Gastrocnemius medialis (tissue), 4 donors: ENCODE measurements around the gene LRRC4C. TPM values are rescaled to one million over a fixed set of nuclear protein-coding genes. Genes with fewer than 3 reads are reported as not detected.

Source experiments
- ATAC-seq, 2 donors: fragments of 150-250 bp; one replicate each; pipeline ENCODE4 v1.9.1; 2016
- DNase-seq, 2 donors: peaks; one replicate each; pipeline ENCODE4 v3.0.0-alpha.2; 2019
- H3K27ac ChIP-seq, 4 donors: fragments of 200-600 bp; sonication (generic); 1 replicate in 1 of 4; 2 replicates in 3 of 4; pipeline ENCODE4 v1.5.1; 2016 to 2018; ENCODE audit warnings: mild to moderate bottlenecking in 2 of 4, moderate library complexity in 1 of 4
- H3K27me3 ChIP-seq, 3 donors: fragments of 200-600 bp; sonication (generic) in 2 of 3; 1 replicate in 1 of 3; 2 replicates in 2 of 3; pipeline versions ENCODE4 v1.5.1 to v1.6.0; 2016 to 2019; ENCODE audit warnings: mild to moderate bottlenecking in 1 of 3, moderate library complexity in 1 of 3
- H3K36me3 ChIP-seq, 2 donors: fragments of 200-600 bp; sonication (generic) in 1 of 2; one replicate each; pipeline ENCODE4 v1.5.1; 2017 to 2018
- H3K4me1 ChIP-seq, 2 donors: fragments of 200-600 bp; sonication (generic) in 1 of 2; one replicate each; pipeline ENCODE4 v1.5.1; 2016 to 2017; ENCODE audit warnings: mild to moderate bottlenecking in 2 of 2
- H3K4me3 ChIP-seq, 4 donors: fragments of 200-600 bp; sonication (generic) in 3 of 4; 1 replicate in 1 of 4; 2 replicates in 3 of 4; pipeline ENCODE4 v1.5.1; 2016 to 2019; ENCODE audit warnings: mild to moderate bottlenecking in 2 of 4
- H3K9me3 ChIP-seq, 3 donors: fragments of 200-600 bp; sonication (generic) in 2 of 3; 1 replicate in 1 of 3; 2 replicates in 2 of 3; pipeline ENCODE4 v1.5.1; 2016 to 2019
- POLR2A ChIP-seq, 2 donors: fragments of 450-650 bp; IDR thresholded peaks; one replicate each; pipeline ENCODE4 v1.6.1; 2017; ENCODE audit warnings: antibody characterized with exemption in 2 of 2, mild to moderate bottlenecking in 2 of 2, moderate library complexity in 2 of 2
- in situ Hi-C, 4 donors: fragments of 200-750 bp; cut with MboI; loops; one replicate each; pipeline versions ENCODE4 v1.15.0 to v1.8.0; 2017; ENCODE audit warnings: low sequenced_read_pairs in 4 of 4
- intact Hi-C: fragments of 100-400 bp; cut with DNase I; formaldehyde crosslinking; loops from one replicate; pipeline ENCODE4 v1.15.1; 2023; ENCODE audit warnings: low total_unique reads
- total RNA-seq, 4 donors: library from RNA; depleted of rRNA; stranded (reverse); fragments of >200 nt; gene quantifications; one replicate each; pipeline versions ENCODE4 v1.1.0 to v1.2.3, GENCODE V29; 2016
- TF ChIP-seq, protein P1 (sequence below), 5 experiments: fragments of 450-650 bp in 3 of 5; fragments of 200-600 bp in 2 of 5; sonication (generic) in 2 of 5; IDR thresholded peaks in 4 of 5; conservative IDR thresholded peaks in 1 of 5; 1 replicate in 4 of 5; 2 replicates in 1 of 5; pipeline ENCODE4 v1.5.1; 2016 to 2019; ENCODE audit warnings: antibody characterized with exemption in 5 of 5, mild to moderate bottlenecking in 3 of 5, moderate library complexity in 3 of 5

LRRC4C gene
- total RNA-seq, 4 donors from 2014 or later, result 0.15 to 0.59 (median 0.24) TPM; not detected in 1

DNA sequence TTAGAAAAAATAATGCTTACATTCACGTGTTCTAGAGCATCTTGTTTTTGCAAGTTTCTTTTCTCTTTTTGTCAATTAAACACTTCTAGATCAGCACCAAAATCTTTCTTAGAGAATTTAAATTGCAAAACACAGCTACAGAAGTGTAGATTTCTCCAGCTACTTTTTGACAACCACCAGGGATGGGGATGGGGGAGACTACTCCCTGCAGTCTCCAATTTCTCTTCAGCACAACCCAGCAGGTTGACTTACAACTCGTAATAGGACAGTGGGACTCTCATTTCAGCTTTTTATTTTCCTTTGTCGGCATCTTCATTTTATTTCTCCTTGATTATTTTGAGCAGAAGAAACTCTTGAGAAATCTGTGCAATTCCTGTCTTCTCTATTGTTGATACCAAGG, 441.2 kb downstream of the LRRC4C start:
- Histone ChIP-seq H3K36me3 (no peaks in the 10 kb centered on the region), H3K27me3 (no peaks in the 10 kb centered on the region), H3K27ac (no peak overlapping the region), H3K4me3 (no peak overlapping the region), H3K4me1 (no peaks in the 10 kb centered on the region), H3K9me3 (no peaks in the 10 kb centered on the region)
- intact Hi-C loops (no loop called here), in situ Hi-C loops (no loop called here)
- TF ChIP-seq POLR2A (IDR thresholded peaks at IDR 0.05), result no peak
- TF ChIP-seq, protein P1, sequence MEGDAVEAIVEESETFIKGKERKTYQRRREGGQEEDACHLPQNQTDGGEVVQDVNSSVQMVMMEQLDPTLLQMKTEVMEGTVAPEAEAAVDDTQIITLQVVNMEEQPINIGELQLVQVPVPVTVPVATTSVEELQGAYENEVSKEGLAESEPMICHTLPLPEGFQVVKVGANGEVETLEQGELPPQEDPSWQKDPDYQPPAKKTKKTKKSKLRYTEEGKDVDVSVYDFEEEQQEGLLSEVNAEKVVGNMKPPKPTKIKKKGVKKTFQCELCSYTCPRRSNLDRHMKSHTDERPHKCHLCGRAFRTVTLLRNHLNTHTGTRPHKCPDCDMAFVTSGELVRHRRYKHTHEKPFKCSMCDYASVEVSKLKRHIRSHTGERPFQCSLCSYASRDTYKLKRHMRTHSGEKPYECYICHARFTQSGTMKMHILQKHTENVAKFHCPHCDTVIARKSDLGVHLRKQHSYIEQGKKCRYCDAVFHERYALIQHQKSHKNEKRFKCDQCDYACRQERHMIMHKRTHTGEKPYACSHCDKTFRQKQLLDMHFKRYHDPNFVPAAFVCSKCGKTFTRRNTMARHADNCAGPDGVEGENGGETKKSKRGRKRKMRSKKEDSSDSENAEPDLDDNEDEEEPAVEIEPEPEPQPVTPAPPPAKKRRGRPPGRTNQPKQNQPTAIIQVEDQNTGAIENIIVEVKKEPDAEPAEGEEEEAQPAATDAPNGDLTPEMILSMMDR (IDR thresholded peaks at IDR 0.05 in 4 of 5, conservative IDR thresholded peaks at IDR 0.05 in 1 of 5), result no peak
- DNase-seq (no peak), ATAC-seq (no peak)

DNA sequence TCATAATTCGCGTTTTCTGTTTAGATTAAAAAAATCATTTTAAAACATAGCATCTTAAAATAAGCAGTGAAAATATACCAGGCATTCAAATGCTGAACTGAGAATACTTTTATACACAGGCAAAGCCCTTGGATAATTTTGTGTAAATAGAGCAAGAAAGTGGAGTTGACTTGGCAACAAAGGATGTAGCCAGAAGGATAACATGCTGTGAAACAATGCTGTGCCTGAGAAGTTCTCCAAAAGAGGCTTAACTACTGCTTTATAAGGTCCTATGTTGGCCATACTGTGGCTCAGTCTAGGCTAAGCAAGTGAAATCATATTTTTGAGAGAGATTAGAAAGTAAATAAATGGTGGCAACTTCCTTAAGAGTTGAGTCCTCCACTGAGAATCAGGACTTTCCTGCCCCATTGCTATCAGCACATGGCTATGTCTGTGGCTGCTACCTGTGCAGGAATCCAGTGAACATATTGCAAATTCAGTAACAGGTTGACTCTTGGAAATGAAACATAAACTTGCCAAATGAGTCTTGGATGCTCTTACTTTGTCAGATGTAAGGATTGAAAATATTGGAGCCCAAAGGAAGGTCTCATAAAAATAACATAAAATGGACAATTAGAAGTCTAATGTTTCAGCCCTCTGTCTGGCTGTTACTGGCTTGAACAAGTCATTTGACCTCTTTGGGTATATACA, 448.9 kb downstream of the LRRC4C start:
- H3K27ac ChIP-seq, result no peak overlapping the region
- no peaks in the 10 kb centered on the region for H3K4me1 ChIP-seq
- no peaks in the 10 kb centered on the region for H3K27me3 ChIP-seq
- H3K36me3 ChIP-seq, result no peaks in the 10 kb centered on the region
- H3K4me3 ChIP-seq, result no peak overlapping the region
- DNase-seq (no peak), ATAC-seq (no peak)
- intact Hi-C loops, result no loop called here
- in situ Hi-C loops, result no loop called here
- no peak for TF ChIP-seq POLR2A (IDR thresholded peaks at IDR 0.05)
- TF ChIP-seq, protein P1 (IDR thresholded peaks at IDR 0.05 in 4 of 5, conservative IDR thresholded peaks at IDR 0.05 in 1 of 5), result no peak
- no peaks in the 10 kb centered on the region for H3K9me3 ChIP-seq

DNA sequence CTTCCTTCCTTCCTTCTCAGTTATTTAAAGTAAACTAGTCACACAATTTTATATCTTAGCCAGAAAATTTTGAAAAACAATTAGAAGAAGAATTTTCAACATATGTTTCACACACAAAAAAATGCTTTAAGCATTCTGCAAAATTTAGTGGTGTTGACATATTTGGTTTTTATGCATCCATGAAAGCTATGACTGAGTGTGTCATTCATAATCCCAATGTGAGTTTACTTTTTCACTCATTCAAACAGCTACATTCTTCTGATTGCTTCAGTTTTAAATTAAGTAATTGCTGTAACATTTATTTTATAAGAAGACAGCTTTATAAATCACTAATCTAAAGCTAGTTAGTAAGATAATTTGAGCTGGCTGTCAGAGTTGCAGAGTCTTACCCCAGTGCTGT, 453.5 kb downstream of the LRRC4C start:
- Histone ChIP-seq H3K27ac (no peak overlapping the region), H3K27me3 (no peaks in the 10 kb centered on the region), H3K4me3 (no peak overlapping the region), H3K9me3 (no peaks in the 10 kb centered on the region), H3K4me1 (no peaks in the 10 kb centered on the region), H3K36me3 (no peaks in the 10 kb centered on the region)
- intact Hi-C loops, result no loop called here
- TF ChIP-seq, protein P1 (IDR thresholded peaks at IDR 0.05 in 4 of 5, conservative IDR thresholded peaks at IDR 0.05 in 1 of 5), result no peak
- no peak for TF ChIP-seq POLR2A (IDR thresholded peaks at IDR 0.05)
- DNase-seq, result no peak
- in situ Hi-C loops, result no loop called here
- no peak for ATAC-seq

DNA sequence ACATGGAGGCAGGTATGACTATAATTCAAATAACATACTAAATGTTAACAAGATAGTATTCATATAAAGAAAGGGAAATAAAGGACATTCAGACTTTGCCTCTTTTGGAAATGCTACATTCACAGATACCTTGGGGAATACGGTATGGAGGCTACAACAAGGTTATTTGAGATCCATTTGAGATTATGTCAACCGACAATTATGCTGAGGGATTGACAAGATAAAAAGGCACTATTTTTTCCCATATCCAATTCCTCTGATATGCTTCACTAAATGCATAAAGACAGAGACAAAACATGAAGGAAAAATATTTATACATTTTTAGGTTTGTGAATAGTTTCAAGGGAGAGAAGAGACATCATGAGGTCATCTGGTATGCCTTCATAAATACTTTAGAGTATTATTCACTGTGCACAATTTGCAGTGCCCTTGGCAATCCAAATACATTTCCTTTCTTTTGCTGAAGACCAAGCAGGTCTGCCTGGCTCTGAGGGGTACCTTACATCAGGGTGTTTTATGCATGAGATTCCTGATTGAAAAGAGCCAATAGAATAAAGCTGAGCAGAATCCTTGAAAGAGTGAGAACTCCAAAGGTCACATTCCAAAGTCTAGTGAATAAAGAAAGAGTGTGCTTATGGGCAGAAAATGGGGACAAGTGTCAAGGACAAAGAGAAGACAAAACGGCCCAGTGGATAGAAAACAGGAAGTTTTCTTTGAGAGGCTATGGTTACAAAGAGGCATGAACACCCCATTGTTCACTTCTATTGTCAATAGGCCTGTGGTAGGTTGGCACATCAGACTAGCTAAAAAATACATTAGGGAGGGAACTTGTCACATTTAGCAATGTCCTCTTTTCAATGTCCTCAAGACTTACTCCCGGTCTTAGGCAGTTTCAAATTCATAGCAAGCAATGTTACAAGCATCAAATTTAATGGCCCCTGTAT, 455.8 kb downstream of the LRRC4C start:
- H3K36me3 ChIP-seq, result no peaks in the 10 kb centered on the region
- ATAC-seq (no peak), DNase-seq (no peak)
- intact Hi-C loops, result no loop called here
- no peaks in the 10 kb centered on the region for H3K4me1 ChIP-seq
- no peaks in the 10 kb centered on the region for H3K27me3 ChIP-seq
- in situ Hi-C loops, result no loop called here
- no peak overlapping the region for H3K27ac ChIP-seq
- no peak overlapping the region for H3K4me3 ChIP-seq
- no peaks in the 10 kb centered on the region for H3K9me3 ChIP-seq
- TF ChIP-seq, protein P1 (IDR thresholded peaks at IDR 0.05 in 4 of 5, conservative IDR thresholded peaks at IDR 0.05 in 1 of 5), result no peak
- TF ChIP-seq POLR2A (IDR thresholded peaks at IDR 0.05), result no peak
